ENCODE results near the gene FADS3. TPM values are rescaled to one million over a fixed set of nuclear protein-coding genes. Genes with fewer than 3 reads are reported as not detected.

FADS3 gene
- total and polyA plus RNA-seq, 3 donors from 2014 or later: 20.5 to 88.5 (median 50.6) TPM

- H3K4me1 ChIP-seq: peaks cover 28% of the 10 kb centered on the region
- intact Hi-C loops (cut with DNase I; ENCODE audit: low total_unique reads): no loop called here
- H3K36me3 ChIP-seq (ENCODE audit: low read depth, missing control alignments): no peaks in the 10 kb centered on the region
- peak overlapping the region in 1 of 2 donors; percentile 62 for H3K27ac ChIP-seq
- no peaks in the 10 kb centered on the region for H3K9me3 ChIP-seq
- 84 to 88% methylated on average over 17 of the region's 17 CpGs for WGBS, 2 donors
- no peak overlapping the region for H3K4me3 ChIP-seq
- H3K27me3 ChIP-seq: no peaks in the 10 kb centered on the region
- no peak for DNase-seq
- no peak for TF ChIP-seq CTCF (IDR thresholded peaks at IDR 0.05)
- TF ChIP-seq POLR2A (IDR thresholded peaks at IDR 0.05): no peak
These were observed 8.9 kb upstream of the FADS3 start for GRCh38 chr11:61900251-61900650.

- H3K36me3 ChIP-seq (ENCODE audit: low read depth, missing control alignments): no peaks in the 10 kb centered on the region
These were observed 7.9 kb upstream of the FADS3 start for GRCh38 chr11:61899146-61899841.

GRCh38 chr11:61898247-61898582 is 6.9 kb upstream of the FADS3 start:
- Histone ChIP-seq H3K36me3 (ENCODE audit: low read depth, missing control alignments) (no peaks in the 10 kb centered on the region), H3K4me3 (no peak overlapping the region), H3K9me3 (no peaks in the 10 kb centered on the region), H3K27ac (peak overlapping the region; percentile 14 to 62), H3K4me1 (peaks cover 28% of the 10 kb centered on the region), H3K27me3 (no peaks in the 10 kb centered on the region)
- intact Hi-C loops (cut with DNase I; ENCODE audit: low total_unique reads): loop anchor here (2.0 kb wide), 1 partner anchor 49 kb away; no protein-coding TSS in a partner anchor
- WGBS, 2 donors: 62% methylated on average over 9 of the region's 9 CpGs; no CpG with 5 or more reads in 1 of the 2 donors
- TF ChIP-seq CTCF (IDR thresholded peaks at IDR 0.05): no peak
- no peak for TF ChIP-seq POLR2A (IDR thresholded peaks at IDR 0.05)
- no peak for DNase-seq

More at GRCh38 chr11:61899146-61899841, 7.9 kb upstream of the FADS3 start:
- peaks cover 28% of the 10 kb centered on the region for H3K4me1 ChIP-seq
- peak; percentile 100 for TF ChIP-seq CTCF (IDR thresholded peaks at IDR 0.05)
- no peak for TF ChIP-seq POLR2A (IDR thresholded peaks at IDR 0.05)
- intact Hi-C loops (cut with DNase I; ENCODE audit: low total_unique reads): loop anchor here (2.0 kb wide), 1 partner anchor 48 kb away; no protein-coding TSS in a partner anchor
- H3K27ac ChIP-seq: peak overlapping the region; percentile 14 to 62
- H3K27me3 ChIP-seq: no peaks in the 10 kb centered on the region
- 53 to 67% methylated on average over 22 to 27 of the region's 27 CpGs for WGBS, 2 donors
- H3K4me3 ChIP-seq: no peak overlapping the region
- H3K9me3 ChIP-seq: no peaks in the 10 kb centered on the region
- DNase-seq: peak; percentile 86

- H3K9me3 ChIP-seq: no peaks in the 10 kb centered on the region
- DNase-seq: peak; percentile 82
- intact Hi-C loops (cut with DNase I; ENCODE audit: low total_unique reads): loop anchor here (2.0 kb wide), 1 partner anchor 49 kb away; no protein-coding TSS in a partner anchor
- peaks cover 28% of the 10 kb centered on the region for H3K4me1 ChIP-seq
- H3K27me3 ChIP-seq: no peaks in the 10 kb centered on the region
- no peak overlapping the region for H3K4me3 ChIP-seq
- no peaks in the 10 kb centered on the region for H3K36me3 ChIP-seq (ENCODE audit: low read depth, missing control alignments)
- TF ChIP-seq POLR2A (IDR thresholded peaks at IDR 0.05): no peak
- TF ChIP-seq CTCF (IDR thresholded peaks at IDR 0.05): peak; percentile 85 to 89 (median 86)
- 71% methylated on average over 15 to 17 of the region's 17 CpGs for WGBS, 2 donors
- H3K27ac ChIP-seq: peak overlapping the region; percentile 14 to 62
These were observed 6.3 kb upstream of the FADS3 start for GRCh38 chr11:61897387-61898246.

Measured in testis (tissue), 3 donors.